Right atrium auricular region (tissue), 2 donors: ENCODE data around the gene USP20. TPM values are rescaled to one million over a fixed set of nuclear protein-coding genes. Genes with fewer than 3 reads are reported as not detected.

Experiments used
- DNase-seq: peaks from one replicate; pipeline ENCODE4 v3.0.0-alpha.2; 2019; ENCODE audit warnings: low spot score
- H3K27ac ChIP-seq, 2 donors: fragments of 200-600 bp; sonication (generic); 1 replicate in 1 of 2; 2 replicates in 1 of 2; pipeline ENCODE4 v1.5.1; 2016 to 2019
- H3K27me3 ChIP-seq, 2 donors: fragments of 200-600 bp; sonication (generic); one replicate each; pipeline versions ENCODE4 v1.5.1 to v1.6.0; 2017 to 2019
- H3K36me3 ChIP-seq: fragments of 200-600 bp; sonication (generic); one replicate; pipeline ENCODE4 v1.5.1; 2016
- H3K4me1 ChIP-seq, 2 donors: fragments of 200-600 bp; sonication (generic); one replicate each; pipeline versions ENCODE4 v1.5.1 to v1.6.0; 2017 to 2019
- H3K4me3 ChIP-seq, 2 donors: fragments of 200-600 bp; sonication (generic); 1 replicate in 1 of 2; 2 replicates in 1 of 2; pipeline ENCODE4 v1.5.1; 2017 to 2019; ENCODE audit warnings: mild to moderate bottlenecking in 1 of 2, moderate library complexity in 1 of 2
- H3K9me3 ChIP-seq, 2 donors: fragments of 200-600 bp; sonication (generic); one replicate each; pipeline ENCODE4 v1.5.1; 2019
- total RNA-seq, 2 donors: library from RNA; depleted of rRNA; stranded (reverse); fragments of >200 nt; gene quantifications; one replicate each; pipeline ENCODE4 v1.1.0, GENCODE V29; 2016
- TF ChIP-seq, protein P1 (sequence below), 2 donors: fragments of 200-600 bp; sonication (generic); IDR thresholded peaks; one replicate each; pipeline ENCODE4 v1.5.1; 2019; ENCODE audit warnings: antibody characterized with exemption in 2 of 2

The USP20 gene
- total RNA-seq, 2 donors from 2014 or later = 12.9 to 14.5 TPM

DNA sequence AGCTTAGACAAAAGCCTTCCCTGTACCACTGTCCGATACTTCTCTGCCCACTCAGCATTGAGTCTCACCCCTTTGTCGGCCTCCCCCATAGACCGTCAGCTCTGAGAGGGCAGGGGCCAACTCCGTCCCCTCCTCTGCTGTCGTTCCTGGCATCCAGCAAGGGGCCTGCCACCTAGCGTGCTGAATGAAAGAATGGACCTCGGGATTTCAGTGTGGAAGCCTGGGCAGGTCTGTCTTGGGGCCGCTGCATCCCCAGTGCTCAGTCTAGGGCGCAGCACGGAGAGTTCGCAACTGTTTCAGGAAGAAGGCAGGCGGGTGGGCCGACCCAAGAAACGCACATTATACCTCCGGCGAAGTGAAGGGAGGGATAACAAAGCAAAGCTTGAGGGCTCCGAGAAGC is 33.8 kb upstream of the USP20 start:
- no peak for DNase-seq
- TF ChIP-seq, protein P1, sequence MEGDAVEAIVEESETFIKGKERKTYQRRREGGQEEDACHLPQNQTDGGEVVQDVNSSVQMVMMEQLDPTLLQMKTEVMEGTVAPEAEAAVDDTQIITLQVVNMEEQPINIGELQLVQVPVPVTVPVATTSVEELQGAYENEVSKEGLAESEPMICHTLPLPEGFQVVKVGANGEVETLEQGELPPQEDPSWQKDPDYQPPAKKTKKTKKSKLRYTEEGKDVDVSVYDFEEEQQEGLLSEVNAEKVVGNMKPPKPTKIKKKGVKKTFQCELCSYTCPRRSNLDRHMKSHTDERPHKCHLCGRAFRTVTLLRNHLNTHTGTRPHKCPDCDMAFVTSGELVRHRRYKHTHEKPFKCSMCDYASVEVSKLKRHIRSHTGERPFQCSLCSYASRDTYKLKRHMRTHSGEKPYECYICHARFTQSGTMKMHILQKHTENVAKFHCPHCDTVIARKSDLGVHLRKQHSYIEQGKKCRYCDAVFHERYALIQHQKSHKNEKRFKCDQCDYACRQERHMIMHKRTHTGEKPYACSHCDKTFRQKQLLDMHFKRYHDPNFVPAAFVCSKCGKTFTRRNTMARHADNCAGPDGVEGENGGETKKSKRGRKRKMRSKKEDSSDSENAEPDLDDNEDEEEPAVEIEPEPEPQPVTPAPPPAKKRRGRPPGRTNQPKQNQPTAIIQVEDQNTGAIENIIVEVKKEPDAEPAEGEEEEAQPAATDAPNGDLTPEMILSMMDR (IDR thresholded peaks at IDR 0.05) = no peak
- Histone ChIP-seq H3K4me3 (no peak overlapping the region), H3K27me3 (no peaks in the 10 kb centered on the region), H3K36me3 (no peaks in the 10 kb centered on the region), H3K9me3 (no peaks in the 10 kb centered on the region), H3K27ac (no peak overlapping the region), H3K4me1 (peaks cover 0 to 9% of the 10 kb centered on the region in 2 donors)

DNA sequence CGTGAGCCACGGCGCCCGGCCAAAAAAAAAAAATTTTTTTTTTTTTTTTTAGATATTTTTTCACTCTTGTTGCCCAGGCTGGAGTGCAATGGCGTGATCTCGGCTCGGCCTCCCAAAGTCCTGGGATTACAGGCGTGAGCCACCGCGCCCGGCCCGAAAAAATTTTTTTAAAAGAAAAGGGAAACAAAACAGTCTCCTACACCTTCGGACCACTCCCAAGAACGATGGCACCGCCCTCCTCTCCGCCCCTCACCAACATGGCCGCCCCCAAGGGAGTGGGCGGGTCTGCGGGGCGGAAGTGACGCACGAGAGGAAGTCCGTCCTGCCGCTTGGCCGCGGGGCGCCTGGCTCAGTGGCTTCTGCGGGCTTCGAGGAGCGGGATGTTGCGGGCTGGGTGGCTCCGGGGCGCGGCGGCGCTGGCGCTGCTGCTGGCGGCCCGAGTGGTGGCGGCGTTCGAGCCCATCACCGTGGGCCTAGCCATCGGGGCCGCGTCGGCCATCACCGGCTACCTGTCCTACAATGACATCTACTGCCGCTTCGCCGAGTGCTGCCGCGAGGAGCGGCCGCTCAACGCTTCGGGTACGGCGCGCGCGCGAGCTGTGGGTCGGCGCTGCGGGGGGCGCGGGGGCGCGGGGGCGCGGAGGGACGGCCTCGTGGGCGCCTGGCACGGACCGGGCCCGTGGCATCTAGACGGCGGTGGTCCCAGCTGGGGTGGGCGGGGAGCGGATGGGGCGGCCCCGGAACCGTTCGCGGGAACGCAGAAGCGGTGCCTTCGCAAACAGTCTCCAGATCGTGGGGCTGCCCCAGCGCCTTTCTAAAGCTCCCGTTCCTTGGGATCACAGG is 32.2 kb upstream of the USP20 start, which contains the start of gene TOR1B:
TOR1B (plus strand) TSS at position 352 of the 843 bp plus-strand sequence; CDS start at position 381, 29 bp downstream.
- H3K27me3 ChIP-seq = no peaks in the 10 kb centered on the region
- H3K9me3 ChIP-seq = no peaks in the 10 kb centered on the region
- H3K4me3 ChIP-seq = peak within 1 kb of the TSS; percentile 88 to 89
- DNase-seq = peak; percentile 94
- H3K36me3 ChIP-seq = peaks cover 6% of the 10 kb centered on the region
- peaks cover 0 to 9% of the 10 kb centered on the region in 2 donors for H3K4me1 ChIP-seq
- peak within 1 kb of the TSS; percentile 85 to 89 for H3K27ac ChIP-seq
- TF ChIP-seq, protein P1 (IDR thresholded peaks at IDR 0.05) = no peak

DNA sequence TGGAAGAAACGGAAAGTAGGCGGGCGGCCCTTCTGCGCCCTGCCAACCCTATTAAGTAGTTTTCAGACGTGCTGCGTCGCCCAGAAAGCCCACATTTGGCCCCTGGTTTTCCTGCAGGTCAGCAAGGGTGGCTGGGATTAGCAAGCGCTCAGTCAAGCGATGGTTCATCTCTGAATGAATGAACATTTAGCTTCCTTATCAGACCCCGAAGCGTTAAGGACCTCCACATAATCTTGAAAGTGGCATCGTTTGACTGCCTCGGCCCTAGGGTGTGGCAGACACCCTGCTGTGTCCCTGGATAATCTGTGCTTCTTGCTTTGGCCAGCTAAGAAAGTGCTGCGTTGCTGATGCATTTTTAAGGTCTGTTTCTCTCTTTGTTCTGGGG is 31.6 kb upstream of the USP20 start:
- TF ChIP-seq, protein P1 (IDR thresholded peaks at IDR 0.05) = no peak
- Histone ChIP-seq H3K27me3 (no peaks in the 10 kb centered on the region), H3K9me3 (no peaks in the 10 kb centered on the region), H3K4me3 (peak overlapping the region; percentile 88 to 89), H3K36me3 (peaks cover 6% of the 10 kb centered on the region), H3K27ac (peak overlapping the region; percentile 85 to 89), H3K4me1 (peaks cover 0 to 9% of the 10 kb centered on the region in 2 donors)
- no peak for DNase-seq

DNA sequence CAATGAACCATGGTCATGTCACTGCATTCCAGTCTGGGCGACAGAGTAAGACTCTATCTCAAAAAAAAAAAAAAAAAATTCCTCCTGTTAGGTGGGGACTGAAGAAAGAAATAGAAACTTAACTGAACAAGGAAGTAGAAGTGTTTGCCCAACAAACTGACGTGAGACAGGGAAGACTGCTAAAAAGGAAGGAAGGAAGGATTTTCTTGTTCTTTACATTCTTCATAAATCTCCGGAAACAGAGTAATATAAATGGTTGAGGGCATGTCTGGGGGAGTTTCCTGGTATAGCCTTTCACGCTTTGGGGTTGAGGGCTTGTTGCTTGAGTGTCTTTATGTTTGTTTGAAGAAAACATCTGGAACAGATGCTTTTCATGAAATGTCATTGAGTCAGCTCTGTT is 29.2 kb upstream of the USP20 start:
- peaks cover 0 to 9% of the 10 kb centered on the region in 2 donors for H3K4me1 ChIP-seq
- H3K27ac ChIP-seq = no peak overlapping the region
- H3K36me3 ChIP-seq = peaks cover 22% of the 10 kb centered on the region
- no peaks in the 10 kb centered on the region for H3K9me3 ChIP-seq
- no peaks in the 10 kb centered on the region for H3K27me3 ChIP-seq
- no peak overlapping the region for H3K4me3 ChIP-seq
- DNase-seq = no peak
- TF ChIP-seq, protein P1 (IDR thresholded peaks at IDR 0.05) = no peak

DNA sequence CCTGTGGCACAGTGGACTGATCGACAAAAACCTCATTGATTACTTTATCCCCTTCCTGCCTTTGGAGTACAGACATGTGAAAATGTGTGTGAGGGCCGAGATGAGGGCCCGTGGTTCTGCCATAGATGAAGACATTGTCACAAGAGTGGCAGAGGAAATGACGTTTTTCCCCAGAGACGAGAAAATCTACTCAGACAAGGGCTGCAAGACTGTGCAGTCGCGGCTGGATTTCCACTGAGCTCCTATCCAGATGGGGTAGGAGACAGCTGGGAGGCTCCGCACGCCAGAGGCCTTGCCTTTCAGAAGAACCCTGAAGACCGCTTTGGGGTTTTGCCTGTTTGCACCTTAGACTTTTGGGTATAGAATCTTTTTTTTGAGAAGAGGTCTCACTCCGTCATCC is 25.9 kb upstream of the USP20 start:
- Histone ChIP-seq H3K4me1 (peaks cover 0 to under 1% of the 10 kb centered on the region in 2 donors), H3K27me3 (no peaks in the 10 kb centered on the region), H3K27ac (no peak overlapping the region), H3K36me3 (peaks cover 34% of the 10 kb centered on the region), H3K9me3 (no peaks in the 10 kb centered on the region), H3K4me3 (no peak overlapping the region)
- no peak for DNase-seq
- TF ChIP-seq, protein P1 (IDR thresholded peaks at IDR 0.05) = no peak
